ENCODE results near the gene SIAH3.
A peak's percentile ranks its signal among the peaks of the same experiment; 100 is the strongest.

The SIAH3 gene, protein sequence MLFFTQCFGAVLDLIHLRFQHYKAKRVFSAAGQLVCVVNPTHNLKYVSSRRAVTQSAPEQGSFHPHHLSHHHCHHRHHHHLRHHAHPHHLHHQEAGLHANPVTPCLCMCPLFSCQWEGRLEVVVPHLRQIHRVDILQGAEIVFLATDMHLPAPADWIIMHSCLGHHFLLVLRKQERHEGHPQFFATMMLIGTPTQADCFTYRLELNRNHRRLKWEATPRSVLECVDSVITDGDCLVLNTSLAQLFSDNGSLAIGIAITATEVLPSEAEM

DNA sequence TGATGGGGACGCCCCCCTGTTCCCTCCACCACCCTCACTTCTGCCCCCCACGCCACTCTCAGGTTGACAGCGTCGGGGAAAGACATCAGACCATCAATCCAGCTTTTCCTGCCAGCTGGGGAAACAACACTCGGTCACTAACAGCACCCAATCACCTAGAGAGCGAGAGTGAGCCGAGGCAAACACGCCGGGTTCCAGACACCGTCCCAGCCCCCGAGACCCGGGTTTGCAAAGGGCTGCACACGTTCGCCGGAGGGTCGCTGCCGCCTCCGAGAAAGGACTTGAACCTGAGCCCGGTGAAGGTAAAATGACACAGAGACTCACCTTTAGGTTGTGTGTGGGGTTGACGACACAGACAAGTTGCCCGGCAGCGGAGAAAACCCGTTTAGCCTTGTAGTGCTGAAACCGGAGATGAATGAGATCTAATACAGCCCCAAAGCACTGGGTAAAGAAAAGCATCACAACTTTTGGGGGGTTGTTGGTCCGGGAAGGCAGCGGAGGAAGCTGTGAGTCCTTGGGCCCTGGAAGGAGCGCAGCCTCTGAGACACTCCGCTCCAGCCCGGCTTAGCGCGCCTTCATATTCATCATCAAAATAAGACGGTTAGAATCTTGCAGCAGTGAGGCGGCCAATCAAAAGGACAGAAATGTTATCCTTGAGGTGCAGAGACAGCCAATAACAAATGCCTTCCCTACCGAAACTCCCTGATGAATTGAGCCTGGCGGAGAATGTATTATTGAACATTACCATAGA is at the start of gene SIAH3:
SIAH3 (minus strand) TSS at position 583 of the 751 bp plus-strand sequence; CDS start at position 459, 124 bp downstream.
- in situ Hi-C loops (cut with HindIII; ENCODE audit: low sequenced_read_pairs): no loop called here
- TF ChIP-seq, protein P1, sequence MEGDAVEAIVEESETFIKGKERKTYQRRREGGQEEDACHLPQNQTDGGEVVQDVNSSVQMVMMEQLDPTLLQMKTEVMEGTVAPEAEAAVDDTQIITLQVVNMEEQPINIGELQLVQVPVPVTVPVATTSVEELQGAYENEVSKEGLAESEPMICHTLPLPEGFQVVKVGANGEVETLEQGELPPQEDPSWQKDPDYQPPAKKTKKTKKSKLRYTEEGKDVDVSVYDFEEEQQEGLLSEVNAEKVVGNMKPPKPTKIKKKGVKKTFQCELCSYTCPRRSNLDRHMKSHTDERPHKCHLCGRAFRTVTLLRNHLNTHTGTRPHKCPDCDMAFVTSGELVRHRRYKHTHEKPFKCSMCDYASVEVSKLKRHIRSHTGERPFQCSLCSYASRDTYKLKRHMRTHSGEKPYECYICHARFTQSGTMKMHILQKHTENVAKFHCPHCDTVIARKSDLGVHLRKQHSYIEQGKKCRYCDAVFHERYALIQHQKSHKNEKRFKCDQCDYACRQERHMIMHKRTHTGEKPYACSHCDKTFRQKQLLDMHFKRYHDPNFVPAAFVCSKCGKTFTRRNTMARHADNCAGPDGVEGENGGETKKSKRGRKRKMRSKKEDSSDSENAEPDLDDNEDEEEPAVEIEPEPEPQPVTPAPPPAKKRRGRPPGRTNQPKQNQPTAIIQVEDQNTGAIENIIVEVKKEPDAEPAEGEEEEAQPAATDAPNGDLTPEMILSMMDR (IDR thresholded peaks at IDR 0.05; ENCODE audit: low read depth, low read length, missing control alignments): peak; percentile 2
- peak; percentile 27 for DNase-seq (ENCODE audit: low read depth)
- peak within 1 kb of the TSS; percentile 48 for H3K4me3 ChIP-seq (ENCODE audit: low read depth, low read length)

DNA sequence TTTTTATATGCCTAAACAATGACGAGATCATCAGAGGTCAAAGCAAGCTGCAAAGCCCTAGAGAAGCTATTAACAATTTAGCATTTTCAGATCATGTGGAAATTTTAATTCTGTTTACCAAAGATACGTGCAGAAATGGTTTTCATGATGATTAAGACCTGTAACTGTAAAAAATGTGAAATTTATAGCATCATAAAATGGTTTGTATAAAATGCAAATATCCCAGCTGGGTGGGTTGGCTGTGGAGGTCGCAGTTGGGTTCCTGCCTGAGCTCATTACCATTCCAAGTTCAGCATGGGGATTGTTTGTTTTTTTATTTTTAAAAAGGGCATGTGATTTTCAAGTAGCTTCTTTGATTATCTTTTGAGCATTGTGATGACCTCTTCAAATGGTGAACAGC is 47.9 kb upstream of the SIAH3 start:
- DNase-seq (ENCODE audit: low read depth): no peak
- no peak overlapping the region for H3K4me3 ChIP-seq (ENCODE audit: low read depth, low read length)
- TF ChIP-seq, protein P1 (IDR thresholded peaks at IDR 0.05; ENCODE audit: low read depth, low read length, missing control alignments): no peak
- in situ Hi-C loops (cut with HindIII; ENCODE audit: low sequenced_read_pairs): no loop called here

DNA sequence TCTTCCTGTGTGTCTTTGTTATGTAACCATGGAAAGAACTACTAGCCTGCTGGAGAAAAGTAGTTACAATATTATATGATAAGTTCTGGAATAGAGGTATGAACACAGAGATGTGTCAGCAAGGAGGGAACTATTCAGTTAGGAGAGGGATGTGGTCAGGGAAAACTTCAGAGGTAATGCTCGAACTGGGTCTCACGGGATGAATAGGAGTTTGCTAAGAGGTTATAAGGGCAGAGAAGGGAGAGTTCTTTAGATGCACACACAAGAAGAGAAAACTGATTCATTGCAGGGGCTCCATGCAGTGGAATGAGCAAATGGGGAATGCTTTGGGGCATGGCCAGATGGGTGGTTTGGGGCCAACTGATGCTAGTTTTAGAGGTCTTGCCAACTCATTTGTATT is 46.0 kb upstream of the SIAH3 start:
- TF ChIP-seq, protein P1 (IDR thresholded peaks at IDR 0.05; ENCODE audit: low read depth, low read length, missing control alignments): no peak
- DNase-seq (ENCODE audit: low read depth): no peak
- in situ Hi-C loops (cut with HindIII; ENCODE audit: low sequenced_read_pairs): no loop called here
- no peak overlapping the region for H3K4me3 ChIP-seq (ENCODE audit: low read depth, low read length)

DNA sequence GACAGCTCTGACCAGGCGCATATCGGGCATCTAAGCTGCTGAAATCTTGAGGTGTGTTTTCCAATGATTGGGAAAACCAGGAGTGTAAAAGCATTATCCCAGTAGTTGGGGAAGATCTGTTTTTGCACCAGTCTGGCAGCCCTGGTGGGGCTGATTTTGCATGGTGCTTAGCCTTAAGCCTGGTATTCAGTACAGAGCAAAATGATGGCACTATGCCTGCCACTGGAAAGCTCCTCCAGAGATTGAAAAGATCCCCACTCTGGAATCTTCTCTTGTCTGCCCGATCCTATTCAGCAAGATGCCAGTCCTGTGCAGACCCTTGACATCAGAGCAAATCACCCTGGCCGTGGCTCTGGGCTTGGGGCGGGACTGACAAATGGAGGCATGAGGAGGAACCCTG is 44.7 kb upstream of the SIAH3 start:
- TF ChIP-seq, protein P1 (IDR thresholded peaks at IDR 0.05; ENCODE audit: low read depth, low read length, missing control alignments): no peak
- in situ Hi-C loops (cut with HindIII; ENCODE audit: low sequenced_read_pairs): no loop called here
- H3K4me3 ChIP-seq (ENCODE audit: low read depth, low read length): no peak overlapping the region
- DNase-seq (ENCODE audit: low read depth): no peak

DNA sequence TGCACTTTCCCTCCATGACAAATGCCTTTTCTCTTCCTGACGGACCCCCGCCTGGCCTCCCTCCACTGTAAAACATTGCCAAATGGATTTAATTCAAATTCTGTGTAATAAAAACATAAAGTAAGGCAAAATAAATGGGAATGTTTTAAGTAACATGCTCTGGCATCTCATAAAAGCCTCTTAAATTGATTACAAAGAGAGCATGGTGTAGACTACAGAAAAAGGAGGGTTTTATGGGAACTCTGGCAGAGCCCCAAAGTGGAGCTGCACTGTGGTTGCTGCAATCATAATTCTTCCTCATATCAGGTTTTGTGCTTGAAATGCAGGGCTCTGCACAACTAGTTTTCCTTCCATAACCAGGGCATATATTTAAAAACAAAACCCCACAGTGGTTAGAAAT is 44.3 kb upstream of the SIAH3 start:
- H3K4me3 ChIP-seq (ENCODE audit: low read depth, low read length): no peak overlapping the region
- TF ChIP-seq, protein P1 (IDR thresholded peaks at IDR 0.05; ENCODE audit: low read depth, low read length, missing control alignments): no peak
- no peak for DNase-seq (ENCODE audit: low read depth)
- in situ Hi-C loops (cut with HindIII; ENCODE audit: low sequenced_read_pairs): no loop called here

DNA sequence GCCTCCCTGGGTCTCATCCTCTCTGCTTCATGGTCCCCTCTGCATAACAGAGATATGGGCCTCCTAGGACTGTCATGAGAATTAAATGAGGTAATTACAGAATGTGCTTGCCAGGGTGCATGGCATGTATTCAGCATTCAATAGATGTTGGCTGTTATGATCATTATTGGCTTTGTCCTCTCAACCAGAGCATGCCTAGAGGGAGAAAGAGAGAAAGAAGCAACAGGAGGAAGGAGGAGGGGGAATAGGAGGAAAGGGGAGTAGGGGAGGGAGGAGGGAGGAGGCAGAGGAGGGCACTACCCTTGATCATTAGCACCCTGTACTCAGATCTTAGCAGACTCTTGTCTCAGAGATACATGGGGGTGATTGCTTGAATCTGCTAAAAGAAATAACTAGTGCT is 41.0 kb upstream of the SIAH3 start:
- in situ Hi-C loops (cut with HindIII; ENCODE audit: low sequenced_read_pairs): no loop called here
- no peak overlapping the region for H3K4me3 ChIP-seq (ENCODE audit: low read depth, low read length)
- TF ChIP-seq, protein P1 (IDR thresholded peaks at IDR 0.05; ENCODE audit: low read depth, low read length, missing control alignments): no peak
- no peak for DNase-seq (ENCODE audit: low read depth)

Measured in astrocyte of the cerebellum (primary cell).